Measurements from ENCODE around the gene RRM2.
"Not testable (repeated sequence)": the region's sequence is repeated elsewhere in the genome, so short reads cannot be mapped to it uniquely, and the experiment has no call there.

The RRM2 gene

GRCh38 chr2:10089565-10090190, 32.9 kb upstream of the RRM2 start:
- no peak overlapping the region for H3K27ac ChIP-seq (ENCODE audit: insufficient read depth in 1 of 2, low read depth in 1 of 2, low read length in 2 of 2, poor library complexity in 1 of 2, severe bottlenecking in 2 of 2)
- peaks cover 0 to 5% (median 0%) of the 10 kb centered on the region in 5 experiments for H3K9me3 ChIP-seq (ENCODE audit: control extremely low read depth in 1 of 5, control insufficient read depth in 4 of 5, insufficient read depth in 2 of 5, low read depth in 1 of 5, low read length in 4 of 5)
- no peak for DNase-seq
- H3K36me3 ChIP-seq (ENCODE audit: control insufficient read depth in 4 of 4, insufficient read depth in 4 of 4, low read length in 3 of 4), result no peaks in the 10 kb centered on the region
- CTCF ChIA-PET, result interaction anchor here (1.0 to 6.3 kb wide), 2 partner anchors 8 to 17 kb away, joined by 3 to 130 read pairs; partner anchors contain the start of gene CYS1
- 73% methylated on average over 5 of the region's 5 CpGs for WGBS (ENCODE audit: insufficient coverage)
- H3K27me3 ChIP-seq (replicated peaks in 2 of 5; ENCODE audit: control insufficient read depth in 4 of 5, insufficient read depth in 5 of 5, low read length in 4 of 5), result peaks cover 3 to 48% (median 9%) of the 10 kb centered on the region in 5 experiments
- peaks cover 0 to 8% (median 6%) of the 10 kb centered on the region in 4 experiments for H3K4me1 ChIP-seq (ENCODE audit: control extremely low read depth in 1 of 4, control insufficient read depth in 4 of 4, insufficient read depth in 4 of 4, low read length in 3 of 4)
- POLR2A ChIA-PET, result no interaction called here
- no peak overlapping the region for H3K4me3 ChIP-seq (ENCODE audit: control insufficient read depth in 1 of 7, extremely low read depth in 1 of 7, insufficient read depth in 4 of 7, low read depth in 2 of 7, low read length in 6 of 7)

- Histone ChIP-seq H3K36me3 (ENCODE audit: control insufficient read depth in 4 of 4, insufficient read depth in 4 of 4, low read length in 3 of 4) (no peaks in the 10 kb centered on the region), H3K4me3 (ENCODE audit: control insufficient read depth in 1 of 7, extremely low read depth in 1 of 7, insufficient read depth in 4 of 7, low read depth in 2 of 7, low read length in 6 of 7) (peak overlapping the region in 6 of 7 experiments; percentile 43 to 75 (median 52)), H3K27ac (ENCODE audit: insufficient read depth in 1 of 2, low read depth in 1 of 2, low read length in 2 of 2, poor library complexity in 1 of 2, severe bottlenecking in 2 of 2) (no peak overlapping the region), H3K27me3 (replicated peaks in 2 of 5; ENCODE audit: control insufficient read depth in 4 of 5, insufficient read depth in 5 of 5, low read length in 4 of 5) (peaks cover 0 to 39% (median 12%) of the 10 kb centered on the region in 5 experiments), H3K9me3 (ENCODE audit: control extremely low read depth in 1 of 5, control insufficient read depth in 4 of 5, insufficient read depth in 2 of 5, low read depth in 1 of 5, low read length in 4 of 5) (peaks cover 0 to 5% (median 0%) of the 10 kb centered on the region in 5 experiments), H3K4me1 (ENCODE audit: control extremely low read depth in 1 of 4, control insufficient read depth in 4 of 4, insufficient read depth in 4 of 4, low read length in 3 of 4) (peaks cover 0 to 8% (median 6%) of the 10 kb centered on the region in 4 experiments)
- peak; percentile 29 to 67 (median 46) for DNase-seq
- ChIA-PET CTCF (interaction anchor here (1.2 to 6.3 kb wide), 6 partner anchors 8 to 344 kb away, joined by 4 to 130 read pairs (median 4); partner anchors contain the start of gene CYS1), POLR2A (interaction anchor here (0.9 kb wide), 1 partner anchor 19 kb away, joined by 3 read pairs; no protein-coding TSS in a partner anchor)
- 4% methylated on average over 45 of the region's 52 CpGs for WGBS (ENCODE audit: insufficient coverage)
These were observed 31.2 kb upstream of the RRM2 start for GRCh38 chr2:10091182-10091888.

- not testable (repeated sequence) for DNase-seq; H3K27ac ChIP-seq (ENCODE audit: insufficient read depth in 1 of 2, low read depth in 1 of 2, low read length in 2 of 2, poor library complexity in 1 of 2, severe bottlenecking in 2 of 2); H3K4me1 ChIP-seq (ENCODE audit: control extremely low read depth in 1 of 4, control insufficient read depth in 4 of 4, insufficient read depth in 4 of 4, low read length in 3 of 4); H3K36me3 ChIP-seq (ENCODE audit: control insufficient read depth in 4 of 4, insufficient read depth in 4 of 4, low read length in 3 of 4); H3K9me3 ChIP-seq (ENCODE audit: control extremely low read depth in 1 of 5, control insufficient read depth in 4 of 5, insufficient read depth in 2 of 5, low read depth in 1 of 5, low read length in 4 of 5)
- CTCF ChIA-PET, result interaction anchor here (1.2 to 6.3 kb wide), 6 partner anchors 9 to 343 kb away, joined by 4 to 130 read pairs (median 4); partner anchors contain the start of gene CYS1
- Histone ChIP-seq H3K4me3 (ENCODE audit: control insufficient read depth in 1 of 7, extremely low read depth in 1 of 7, insufficient read depth in 4 of 7, low read depth in 2 of 7, low read length in 6 of 7) (peak overlapping the region in 3 of 7 experiments; percentile 56 to 75 (median 62)), H3K27me3 (replicated peaks in 2 of 5; ENCODE audit: control insufficient read depth in 4 of 5, insufficient read depth in 5 of 5, low read length in 4 of 5) (peaks cover 0 to 39% (median 12%) of the 10 kb centered on the region in 5 experiments)
- POLR2A ChIA-PET, result interaction anchor here (0.9 kb wide), 1 partner anchor 19 kb away, joined by 3 read pairs; no protein-coding TSS in a partner anchor
- WGBS (ENCODE audit: insufficient coverage), result 100% methylated on average over 2 of the region's 2 CpGs
These were observed 30.7 kb upstream of the RRM2 start for GRCh38 chr2:10091889-10092244.

- 96% methylated on average over 9 of the region's 13 CpGs for WGBS (ENCODE audit: insufficient coverage)
- no peak overlapping the region for H3K4me3 ChIP-seq (ENCODE audit: control insufficient read depth in 1 of 7, extremely low read depth in 1 of 7, insufficient read depth in 4 of 7, low read depth in 2 of 7, low read length in 6 of 7)
- H3K27me3 ChIP-seq (replicated peaks in 2 of 5; ENCODE audit: control insufficient read depth in 4 of 5, insufficient read depth in 5 of 5, low read length in 4 of 5), result peaks cover 0 to 35% (median 10%) of the 10 kb centered on the region in 5 experiments
- peaks cover 0 to 8% (median 6%) of the 10 kb centered on the region in 4 experiments for H3K4me1 ChIP-seq (ENCODE audit: control extremely low read depth in 1 of 4, control insufficient read depth in 4 of 4, insufficient read depth in 4 of 4, low read length in 3 of 4)
- no peak for DNase-seq
- CTCF ChIA-PET, result interaction anchor here (0.9 to 5.7 kb wide), 3 partner anchors 10 to 23 kb away, joined by 3 to 91 read pairs (median 5); no protein-coding TSS in a partner anchor
- H3K27ac ChIP-seq (ENCODE audit: insufficient read depth in 1 of 2, low read depth in 1 of 2, low read length in 2 of 2, poor library complexity in 1 of 2, severe bottlenecking in 2 of 2), result no peak overlapping the region
- POLR2A ChIA-PET, result no interaction called here
- peaks cover 0 to 5% (median 0%) of the 10 kb centered on the region in 5 experiments for H3K9me3 ChIP-seq (ENCODE audit: control extremely low read depth in 1 of 5, control insufficient read depth in 4 of 5, insufficient read depth in 2 of 5, low read depth in 1 of 5, low read length in 4 of 5)
- no peaks in the 10 kb centered on the region for H3K36me3 ChIP-seq (ENCODE audit: control insufficient read depth in 4 of 4, insufficient read depth in 4 of 4, low read length in 3 of 4)
These were observed 28.2 kb upstream of the RRM2 start for GRCh38 chr2:10094271-10094814.

GRCh38 chr2:10095175-10095574, 27.4 kb upstream of the RRM2 start:
- Histone ChIP-seq H3K9me3 (ENCODE audit: control extremely low read depth in 1 of 5, control insufficient read depth in 4 of 5, insufficient read depth in 2 of 5, low read depth in 1 of 5, low read length in 4 of 5) (peaks cover 0 to 5% (median 0%) of the 10 kb centered on the region in 5 experiments), H3K4me1 (ENCODE audit: control extremely low read depth in 1 of 4, control insufficient read depth in 4 of 4, insufficient read depth in 4 of 4, low read length in 3 of 4) (peaks cover 0 to 8% (median 6%) of the 10 kb centered on the region in 4 experiments), H3K27ac (ENCODE audit: insufficient read depth in 1 of 2, low read depth in 1 of 2, low read length in 2 of 2, poor library complexity in 1 of 2, severe bottlenecking in 2 of 2) (no peak overlapping the region), H3K27me3 (replicated peaks in 2 of 5; ENCODE audit: control insufficient read depth in 4 of 5, insufficient read depth in 5 of 5, low read length in 4 of 5) (peaks cover 0 to 35% (median 8%) of the 10 kb centered on the region in 5 experiments), H3K4me3 (ENCODE audit: control insufficient read depth in 1 of 7, extremely low read depth in 1 of 7, insufficient read depth in 4 of 7, low read depth in 2 of 7, low read length in 6 of 7) (no peak overlapping the region), H3K36me3 (ENCODE audit: control insufficient read depth in 4 of 4, insufficient read depth in 4 of 4, low read length in 3 of 4) (no peaks in the 10 kb centered on the region)
- ChIA-PET POLR2A (no interaction called here), CTCF (interaction anchor here (1.0 to 5.7 kb wide), 3 partner anchors 9 to 24 kb away, joined by 4 to 91 read pairs (median 5); no protein-coding TSS in a partner anchor)
- 93% methylated on average over 9 of the region's 9 CpGs for WGBS (ENCODE audit: insufficient coverage)
- no peak for DNase-seq

- peaks cover 0 to 28% (median 8%) of the 10 kb centered on the region in 5 experiments for H3K27me3 ChIP-seq (replicated peaks in 2 of 5; ENCODE audit: control insufficient read depth in 4 of 5, insufficient read depth in 5 of 5, low read length in 4 of 5)
- peaks cover 0 to 5% (median 0%) of the 10 kb centered on the region in 5 experiments for H3K9me3 ChIP-seq (ENCODE audit: control extremely low read depth in 1 of 5, control insufficient read depth in 4 of 5, insufficient read depth in 2 of 5, low read depth in 1 of 5, low read length in 4 of 5)
- H3K4me1 ChIP-seq (ENCODE audit: control extremely low read depth in 1 of 4, control insufficient read depth in 4 of 4, insufficient read depth in 4 of 4, low read length in 3 of 4), result peaks cover 0 to under 1% (median under 1%) of the 10 kb centered on the region in 4 experiments
- CTCF ChIA-PET, result interaction anchor here (0.5 to 5.7 kb wide), 11 partner anchors 9 to 350 kb away, joined by 3 to 91 read pairs (median 4); no protein-coding TSS in a partner anchor
- no peaks in the 10 kb centered on the region for H3K36me3 ChIP-seq (ENCODE audit: control insufficient read depth in 4 of 4, insufficient read depth in 4 of 4, low read length in 3 of 4)
- POLR2A ChIA-PET, result interaction anchor here (1.1 kb wide), 1 partner anchor 50 kb away, joined by 3 read pairs; no protein-coding TSS in a partner anchor
- DNase-seq, result no peak
- H3K4me3 ChIP-seq (ENCODE audit: control insufficient read depth in 1 of 7, extremely low read depth in 1 of 7, insufficient read depth in 4 of 7, low read depth in 2 of 7, low read length in 6 of 7), result no peak overlapping the region
- WGBS (ENCODE audit: insufficient coverage), result 96% methylated on average over 10 of the region's 10 CpGs
- no peak overlapping the region for H3K27ac ChIP-seq (ENCODE audit: insufficient read depth in 1 of 2, low read depth in 1 of 2, low read length in 2 of 2, poor library complexity in 1 of 2, severe bottlenecking in 2 of 2)
These were observed 25.9 kb upstream of the RRM2 start for GRCh38 chr2:10096641-10097040.

Data from common myeloid progenitor, CD34-positive (primary cell).